GM18909 (cell line): ENCODE data around the gene NTSR1.

ENCODE experiments used
- ATAC-seq: cut with Tn5 transposase; IDR thresholded peaks from one replicate; pipeline ENCODE4 v1.9.1; 2021; ENCODE audit warnings: mild to moderate bottlenecking; ENCODE audit not compliant: unreplicated experiment, poor library complexity

NTSR1 gene

DNA sequence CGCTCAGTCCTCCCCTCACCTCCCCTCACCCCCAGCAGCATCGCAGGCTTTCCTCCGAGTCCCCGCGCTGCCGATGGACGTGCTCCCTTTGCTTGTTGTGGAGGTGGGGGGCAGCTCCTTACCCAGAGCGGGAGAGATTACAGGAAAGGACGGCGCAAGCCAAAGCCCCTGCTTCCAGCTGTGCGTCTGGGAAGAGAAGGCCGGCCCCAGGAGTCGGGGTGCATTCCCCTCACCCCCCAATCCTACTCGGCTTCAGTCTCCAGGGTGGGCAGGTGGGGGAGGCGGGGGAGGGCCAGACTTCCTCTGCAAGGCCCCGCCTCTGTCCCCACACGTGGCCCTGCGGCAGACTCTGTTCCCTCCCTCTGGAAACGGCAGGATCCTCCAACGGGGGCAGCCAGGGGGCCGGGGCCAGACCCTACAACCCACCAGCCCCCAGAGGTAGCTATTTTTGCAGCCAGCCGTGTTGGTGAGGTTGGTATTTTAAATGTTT is 43.6 kb downstream of the NTSR1 start:
- ATAC-seq: no peak

DNA sequence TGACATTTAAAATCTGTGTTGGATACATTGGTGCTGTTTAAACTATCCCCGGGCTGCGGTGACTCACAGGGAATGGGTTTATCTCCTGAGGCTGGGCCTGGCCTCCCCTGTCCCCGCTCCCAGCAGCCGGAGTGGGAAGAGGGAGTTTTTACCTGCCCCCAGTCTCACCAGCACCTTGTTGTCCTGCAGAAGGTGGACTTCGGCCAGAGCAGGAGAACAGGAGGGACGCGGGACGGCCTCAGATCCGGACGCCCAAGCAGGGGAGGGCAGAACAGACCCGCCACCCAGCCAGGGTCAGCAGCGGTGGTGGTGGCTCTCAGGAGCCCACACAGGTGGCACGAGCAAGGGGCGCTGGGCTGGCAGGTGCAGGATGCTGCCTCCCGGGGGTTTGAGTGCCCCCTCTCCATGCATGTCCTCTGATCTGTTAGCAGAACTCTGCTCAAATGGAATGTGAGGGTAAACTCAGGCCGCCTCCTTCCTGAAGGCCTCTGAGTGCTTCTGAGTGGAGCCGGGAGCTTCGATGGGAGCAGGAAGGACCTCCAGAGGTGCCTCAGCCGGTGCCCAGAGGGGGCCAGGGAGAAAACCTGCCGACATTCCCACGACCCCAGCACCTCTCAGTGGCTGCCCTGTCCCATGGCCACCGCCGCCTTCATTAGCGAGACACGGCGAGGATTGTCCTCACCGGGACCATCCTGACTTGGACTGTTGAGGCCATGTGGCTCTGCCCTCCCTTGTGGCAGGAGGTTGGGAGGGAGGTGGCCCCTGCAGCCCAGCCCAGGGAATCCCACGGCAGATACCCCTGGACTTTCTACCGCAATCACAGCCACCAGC is 44.2 kb downstream of the NTSR1 start:
- no peak for ATAC-seq

DNA sequence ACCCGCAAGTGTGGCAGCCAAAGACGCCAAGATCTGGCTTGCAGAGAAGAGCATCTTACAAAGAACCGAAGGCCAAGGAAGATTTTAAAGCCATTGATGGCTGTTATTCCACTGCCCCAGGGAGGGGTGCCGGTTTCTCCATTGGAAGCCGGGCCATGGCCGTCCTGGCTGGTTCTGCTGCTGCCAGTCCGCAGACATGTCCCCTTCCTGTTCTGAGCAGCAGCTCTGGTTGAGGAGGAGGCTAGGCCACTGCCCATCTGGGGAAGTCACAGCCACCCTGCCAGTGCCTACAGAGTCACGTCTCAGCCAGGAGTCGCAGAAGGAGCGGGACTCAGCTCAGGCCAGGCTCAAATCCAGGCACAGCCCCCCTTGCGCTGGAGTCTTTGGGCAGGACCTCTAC is 45.0 kb downstream of the NTSR1 start:
- no peak for ATAC-seq

DNA sequence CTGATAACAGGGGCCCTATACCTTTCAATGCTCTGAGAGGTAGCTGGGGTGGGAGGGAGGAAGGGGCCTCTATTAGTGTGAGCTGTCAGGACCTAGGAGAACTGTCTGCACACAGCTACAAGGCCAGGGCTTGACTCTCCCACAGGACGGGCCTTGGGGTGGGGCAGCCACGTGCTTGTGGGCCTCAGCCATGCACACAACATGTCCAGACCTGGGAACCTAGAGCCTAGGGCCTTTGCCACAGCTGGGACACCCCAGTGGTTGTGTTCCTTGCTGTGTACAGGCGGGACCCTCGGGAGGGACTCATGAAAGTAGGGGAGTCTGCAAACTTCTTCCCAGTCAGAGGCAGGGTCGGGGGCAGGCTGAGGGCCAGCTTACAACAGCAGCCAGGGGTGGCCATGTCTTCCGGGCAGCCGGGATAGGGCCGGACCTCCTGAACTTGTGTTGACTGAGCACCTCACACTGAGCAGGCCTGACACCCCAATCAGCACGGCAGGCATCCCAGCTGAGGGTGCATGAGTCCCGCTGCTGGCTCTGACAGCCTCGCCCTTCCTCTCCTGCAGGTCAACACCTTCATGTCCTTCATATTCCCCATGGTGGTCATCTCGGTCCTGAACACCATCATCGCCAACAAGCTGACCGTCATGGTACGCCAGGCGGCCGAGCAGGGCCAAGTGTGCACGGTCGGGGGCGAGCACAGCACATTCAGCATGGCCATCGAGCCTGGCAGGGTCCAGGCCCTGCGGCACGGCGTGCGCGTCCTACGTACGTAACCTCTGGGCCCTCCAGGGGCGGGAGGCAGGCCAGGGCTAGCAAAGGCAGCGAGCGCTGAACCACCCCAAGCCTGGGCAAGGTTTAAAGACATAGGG is 45.7 kb downstream of the NTSR1 start:
- no peak for ATAC-seq

DNA sequence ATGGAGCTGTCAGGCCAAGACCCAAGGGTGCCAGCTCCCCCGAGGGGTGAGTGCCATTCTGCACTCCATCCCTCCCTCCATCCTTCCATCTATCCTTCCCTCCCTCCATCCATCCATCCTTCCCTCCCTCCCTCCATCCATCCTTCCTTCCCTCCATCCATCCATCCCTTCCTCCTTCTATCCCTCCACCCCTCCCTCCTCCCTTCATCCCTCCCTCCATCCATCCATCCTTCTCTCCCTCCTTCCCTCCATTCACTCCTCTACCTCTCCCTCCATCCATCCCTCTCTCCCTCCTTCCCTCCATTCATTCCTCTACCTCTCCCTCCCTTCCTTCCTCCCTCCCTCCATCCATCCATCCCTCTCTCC is 46.3 kb downstream of the NTSR1 start:
- ATAC-seq: no peak

DNA sequence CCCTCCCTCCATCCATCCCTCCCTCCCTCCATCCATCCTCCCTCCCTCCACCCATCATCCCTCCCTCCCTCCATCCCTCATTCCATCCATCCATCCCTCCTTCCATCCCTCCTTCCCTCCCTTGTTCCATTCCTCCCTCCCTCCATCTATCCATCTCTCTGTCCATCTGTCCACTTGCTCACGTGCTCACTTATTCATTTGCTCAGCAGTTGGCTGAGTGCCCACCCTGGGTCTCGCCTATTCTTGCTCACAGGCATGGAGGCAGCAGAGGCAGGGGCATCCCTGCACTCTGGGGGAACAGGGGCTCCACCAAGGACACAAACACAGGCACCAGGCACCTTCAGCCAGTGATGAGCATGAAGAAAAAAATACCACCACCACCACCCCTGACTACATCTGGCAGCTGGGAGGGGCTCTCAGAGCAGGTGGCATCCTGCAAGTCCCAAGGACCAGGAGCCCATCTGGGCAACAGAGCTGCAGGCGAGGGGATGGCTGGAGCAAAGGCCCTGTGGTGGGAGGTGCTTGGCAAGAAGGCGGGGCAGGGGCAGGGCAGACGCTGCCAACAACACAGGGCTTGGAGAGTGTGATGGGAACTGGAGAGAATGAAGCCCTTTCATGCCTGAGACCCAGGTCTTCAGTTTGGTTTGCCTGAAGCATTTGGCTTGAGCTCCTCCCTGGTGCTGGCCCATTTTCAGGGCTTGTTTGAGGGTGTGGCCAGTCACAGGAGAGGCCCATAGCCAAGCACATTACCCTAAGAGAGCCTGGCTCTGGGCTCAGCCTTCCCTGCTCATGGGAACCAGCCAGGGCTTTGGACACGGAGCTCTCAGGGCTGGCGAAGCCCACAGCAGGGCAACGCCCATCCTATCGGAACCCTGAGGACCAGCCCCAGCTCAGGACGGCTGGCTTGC is 47.4 kb downstream of the NTSR1 start:
- no peak for ATAC-seq

DNA sequence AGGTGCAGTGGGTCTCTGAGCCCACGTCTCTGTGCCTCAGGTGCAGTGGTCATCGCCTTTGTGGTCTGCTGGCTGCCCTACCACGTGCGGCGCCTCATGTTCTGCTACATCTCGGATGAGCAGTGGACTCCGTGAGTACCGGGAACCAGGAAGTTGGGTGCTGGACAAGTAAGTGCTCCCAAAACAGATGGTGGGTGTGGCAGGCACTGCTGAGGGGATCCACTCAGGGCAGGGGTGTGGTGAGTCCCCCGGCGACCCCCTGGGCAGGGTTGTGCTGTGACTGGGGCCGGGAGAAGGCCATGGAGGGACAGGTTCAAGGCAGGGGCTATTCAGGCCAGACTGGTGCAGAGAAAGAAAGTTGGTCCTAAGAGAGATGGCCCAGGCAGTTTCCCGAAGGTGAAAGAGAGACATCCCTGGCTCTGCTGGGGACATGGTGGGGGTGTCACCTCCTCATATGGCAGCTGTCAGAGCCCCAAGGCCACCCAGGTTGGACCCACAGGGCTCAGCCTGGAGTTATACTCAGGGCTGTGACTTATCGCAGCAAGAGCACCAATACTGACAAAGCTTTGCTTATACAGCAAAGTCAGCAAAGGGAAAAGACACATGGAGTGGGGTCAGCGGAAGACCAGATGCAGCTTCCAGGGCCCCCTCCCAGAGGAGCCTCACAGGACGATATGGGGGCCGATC is 49.7 kb downstream of the NTSR1 start:
- no peak for ATAC-seq

DNA sequence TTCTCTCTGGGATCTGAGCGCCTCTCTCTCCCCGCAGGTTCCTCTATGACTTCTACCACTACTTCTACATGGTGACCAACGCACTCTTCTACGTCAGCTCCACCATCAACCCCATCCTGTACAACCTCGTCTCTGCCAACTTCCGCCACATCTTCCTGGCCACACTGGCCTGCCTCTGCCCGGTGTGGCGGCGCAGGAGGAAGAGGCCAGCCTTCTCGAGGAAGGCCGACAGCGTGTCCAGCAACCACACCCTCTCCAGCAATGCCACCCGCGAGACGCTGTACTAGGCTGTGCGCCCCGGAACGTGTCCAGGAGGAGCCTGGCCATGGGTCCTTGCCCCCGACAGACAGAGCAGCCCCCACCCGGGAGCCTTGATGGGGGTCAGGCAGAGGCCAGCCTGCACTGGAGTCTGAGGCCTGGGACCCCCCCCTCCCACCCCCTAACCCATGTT is 51.4 kb downstream of the NTSR1 start:
- ATAC-seq: no peak

DNA sequence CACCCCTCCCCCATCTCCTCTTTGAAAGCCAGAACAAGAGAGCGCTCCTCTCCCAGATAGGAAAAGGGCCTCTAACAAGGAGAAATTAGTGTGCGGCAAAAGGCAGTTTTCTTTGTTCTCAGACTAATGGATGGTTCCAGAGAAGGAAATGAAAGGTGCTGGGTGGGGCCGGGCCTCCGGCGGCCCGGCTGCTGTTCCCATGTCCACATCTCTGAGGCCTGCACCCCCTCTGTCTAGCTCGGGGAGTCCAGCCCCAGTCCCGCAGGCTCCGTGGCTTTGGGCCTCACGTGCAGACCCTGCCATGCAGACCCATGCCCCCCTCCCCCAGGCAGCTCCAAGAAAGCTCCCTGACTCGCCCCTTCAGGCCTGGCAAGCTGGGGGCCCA is 51.8 kb downstream of the NTSR1 start:
- no peak for ATAC-seq

DNA sequence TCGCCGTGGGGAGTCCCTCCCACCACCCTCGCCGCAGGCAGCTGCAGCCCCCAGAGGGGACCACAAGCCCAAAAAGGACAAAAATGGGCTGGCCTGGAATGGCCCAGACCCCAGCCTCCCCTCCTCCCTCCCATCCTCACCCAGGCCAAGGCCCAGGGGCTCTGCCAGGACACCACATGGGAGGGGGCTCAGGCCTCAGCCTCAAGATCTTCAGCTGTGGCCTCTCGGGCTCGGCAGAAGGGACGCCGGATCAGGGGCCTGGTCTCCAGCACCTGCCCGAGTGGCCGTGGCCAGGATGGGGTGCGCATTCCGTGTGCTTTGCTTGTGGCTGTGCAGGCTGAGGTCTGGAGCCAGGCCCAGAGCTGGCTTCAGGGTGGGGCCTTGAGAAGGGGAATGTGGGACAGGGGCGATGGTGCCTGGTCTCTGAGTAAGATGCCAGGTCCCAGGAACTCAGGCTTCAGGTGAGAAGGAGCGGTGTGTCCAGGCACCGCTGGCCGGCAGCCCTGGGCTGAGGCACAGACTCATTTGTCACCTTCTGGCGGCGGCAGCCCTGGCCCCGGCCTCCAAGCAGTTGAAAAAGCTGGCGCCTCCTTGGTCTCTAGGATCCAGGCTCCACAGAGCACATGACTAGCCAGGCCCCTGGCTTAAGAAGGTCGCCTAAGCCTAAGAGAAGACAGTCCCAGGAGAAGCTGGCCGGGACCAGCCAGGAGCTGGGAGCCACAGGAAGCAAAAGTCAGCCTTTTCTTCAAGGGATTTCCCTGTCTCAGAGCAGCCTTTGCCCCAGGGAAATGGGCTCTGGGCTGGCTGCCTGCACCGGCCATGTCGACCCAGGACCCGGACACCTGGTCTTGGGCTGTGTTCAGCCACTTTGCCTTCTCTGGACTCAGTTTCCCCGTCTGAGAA is 52.5 kb downstream of the NTSR1 start:
- no peak for ATAC-seq

DNA sequence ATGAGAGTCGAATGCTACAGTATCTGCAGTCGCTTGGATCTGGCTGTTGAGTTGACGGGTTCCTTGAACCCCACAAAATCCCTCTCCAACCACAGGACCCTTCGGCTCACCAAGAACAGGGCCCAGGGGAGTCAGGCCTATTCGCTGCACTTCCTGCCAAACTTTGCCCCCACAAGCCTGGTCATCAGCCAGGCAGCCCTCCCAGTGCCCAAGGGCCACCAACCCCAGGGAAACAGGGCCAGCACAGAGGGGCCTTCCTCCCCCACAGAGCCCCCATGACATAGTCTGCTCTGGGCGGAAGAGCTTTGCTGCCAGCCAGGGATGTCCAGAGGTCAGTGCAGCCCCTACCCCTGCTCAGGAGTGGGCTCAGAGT is 53.1 kb downstream of the NTSR1 start:
- ATAC-seq: no peak

DNA sequence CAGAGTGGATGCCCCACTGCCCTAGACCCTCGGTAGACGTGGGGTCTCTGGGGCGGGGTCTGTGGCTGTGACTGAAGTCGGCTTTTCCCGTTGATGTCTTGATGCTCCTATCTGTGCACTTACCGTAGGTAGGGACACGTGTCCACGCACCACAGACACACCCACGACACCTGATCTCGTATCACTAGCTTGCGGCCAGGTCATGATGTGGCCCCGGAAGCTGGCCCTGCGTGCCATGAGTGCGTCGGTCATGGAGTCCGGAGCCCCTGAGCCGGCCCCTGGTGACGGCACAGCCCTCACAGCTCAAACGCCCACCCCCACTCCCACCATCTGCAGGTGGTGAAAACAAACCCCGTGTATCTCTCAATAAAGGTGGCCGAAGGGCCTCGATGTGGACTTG is 53.7 kb downstream of the NTSR1 start:
- ATAC-seq: no peak

DNA sequence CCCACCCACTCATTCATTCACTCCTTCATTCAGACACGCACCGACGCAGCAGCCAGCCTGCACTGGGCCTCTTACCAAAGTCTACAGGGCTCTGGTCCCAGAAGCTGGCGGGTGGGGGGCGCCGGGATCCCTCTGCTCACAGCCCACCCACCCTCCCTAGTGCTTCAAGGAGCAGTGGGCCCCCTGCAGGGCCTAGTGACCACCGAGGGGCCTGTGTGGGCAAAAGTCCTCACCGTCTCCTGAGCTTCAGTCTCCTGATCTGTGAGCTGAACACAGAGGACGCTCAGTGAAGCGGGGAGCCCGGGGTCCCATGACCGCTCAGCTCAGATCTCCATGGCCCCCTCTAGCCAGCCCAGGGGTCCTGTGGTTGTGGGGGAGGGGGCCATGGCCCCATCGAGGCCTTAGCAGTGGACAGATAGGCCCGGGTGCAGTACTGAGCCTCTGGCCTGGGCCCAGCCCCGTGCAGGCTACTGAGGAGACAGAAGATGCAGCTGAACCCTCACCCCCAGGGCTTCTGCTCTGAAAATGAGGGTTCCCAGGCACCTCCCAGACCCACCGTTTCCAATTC is 54.2 kb downstream of the NTSR1 start:
- ATAC-seq: no peak

DNA sequence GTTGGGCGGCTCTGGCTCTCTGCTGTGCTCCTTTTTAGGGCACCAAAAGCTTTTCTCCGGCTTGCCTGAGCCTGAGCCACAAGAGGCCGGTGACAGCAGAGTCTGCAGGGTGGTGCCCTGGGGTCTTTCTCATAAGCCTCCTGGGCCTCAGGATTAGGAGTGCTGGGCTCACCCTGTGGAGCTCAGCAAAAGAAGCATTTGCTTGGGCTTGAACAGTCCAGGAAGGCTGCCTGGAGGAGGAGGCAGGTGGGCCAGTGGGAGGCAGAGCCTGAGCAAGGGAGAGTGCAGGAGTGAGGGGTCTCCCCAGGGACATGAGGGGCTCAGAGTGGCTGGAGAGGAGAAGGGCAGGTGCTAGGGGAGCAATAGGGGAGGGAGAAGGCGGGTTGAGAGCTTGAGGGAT is 54.8 kb downstream of the NTSR1 start:
- no peak for ATAC-seq

DNA sequence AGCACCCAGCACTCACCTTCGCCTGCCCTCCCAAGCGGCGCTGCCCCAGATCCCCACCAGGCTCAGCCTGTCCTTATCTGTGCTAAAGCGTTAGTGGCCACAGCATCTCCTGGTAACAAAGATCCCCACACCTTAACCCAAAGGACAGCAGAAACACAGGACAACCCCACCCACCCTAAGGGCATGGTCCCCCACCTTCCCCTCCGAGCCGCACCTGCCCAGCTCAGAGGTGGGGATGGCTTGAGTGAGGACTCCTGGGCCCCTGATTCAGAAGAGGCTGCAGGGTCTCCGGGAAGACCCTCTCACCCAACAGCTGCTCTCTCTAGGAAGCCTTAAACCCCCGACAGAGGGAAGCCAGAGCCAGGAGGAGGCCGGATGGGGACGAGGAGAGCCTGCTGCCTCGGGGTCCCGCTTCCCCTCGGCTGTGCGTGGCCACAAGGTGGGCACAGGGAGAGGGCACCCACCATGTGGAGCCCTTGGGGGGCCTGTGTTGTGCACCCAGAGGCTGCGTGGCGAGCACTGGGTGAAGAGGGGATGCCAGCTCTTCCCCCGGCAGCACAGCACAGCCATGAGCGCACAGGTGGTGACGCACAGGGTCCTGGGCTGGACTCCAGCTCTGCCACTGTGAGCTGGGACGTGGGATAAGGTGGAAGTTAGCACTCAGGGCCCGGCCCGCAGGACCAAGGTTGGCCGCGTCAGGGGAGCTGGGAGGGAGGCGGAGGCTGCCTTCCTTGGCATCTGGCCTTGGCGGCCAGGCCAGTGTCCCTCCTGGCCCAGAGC is 55.7 kb downstream of the NTSR1 start:
- no peak for ATAC-seq

DNA sequence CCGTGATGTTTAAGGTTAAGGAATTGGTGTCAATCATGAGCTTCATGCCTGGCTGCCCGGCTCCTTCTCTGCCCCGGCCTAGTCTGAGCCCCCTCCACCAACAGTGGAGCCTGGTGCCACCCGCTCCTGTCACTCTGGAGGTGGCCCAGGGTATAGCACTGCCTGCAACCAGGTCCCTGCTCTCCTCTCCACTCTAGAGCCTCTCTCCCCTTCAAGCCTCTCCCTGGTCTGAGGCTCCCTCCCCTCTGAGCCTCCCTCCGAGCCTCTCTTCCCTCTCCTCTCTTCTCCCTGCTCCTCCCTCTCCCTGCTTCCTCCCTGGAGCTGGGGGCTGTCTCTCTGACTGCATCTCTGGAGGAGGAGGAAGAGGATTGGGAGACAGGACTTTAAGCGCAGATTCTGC is 56.4 kb downstream of the NTSR1 start:
- ATAC-seq: no peak

DNA sequence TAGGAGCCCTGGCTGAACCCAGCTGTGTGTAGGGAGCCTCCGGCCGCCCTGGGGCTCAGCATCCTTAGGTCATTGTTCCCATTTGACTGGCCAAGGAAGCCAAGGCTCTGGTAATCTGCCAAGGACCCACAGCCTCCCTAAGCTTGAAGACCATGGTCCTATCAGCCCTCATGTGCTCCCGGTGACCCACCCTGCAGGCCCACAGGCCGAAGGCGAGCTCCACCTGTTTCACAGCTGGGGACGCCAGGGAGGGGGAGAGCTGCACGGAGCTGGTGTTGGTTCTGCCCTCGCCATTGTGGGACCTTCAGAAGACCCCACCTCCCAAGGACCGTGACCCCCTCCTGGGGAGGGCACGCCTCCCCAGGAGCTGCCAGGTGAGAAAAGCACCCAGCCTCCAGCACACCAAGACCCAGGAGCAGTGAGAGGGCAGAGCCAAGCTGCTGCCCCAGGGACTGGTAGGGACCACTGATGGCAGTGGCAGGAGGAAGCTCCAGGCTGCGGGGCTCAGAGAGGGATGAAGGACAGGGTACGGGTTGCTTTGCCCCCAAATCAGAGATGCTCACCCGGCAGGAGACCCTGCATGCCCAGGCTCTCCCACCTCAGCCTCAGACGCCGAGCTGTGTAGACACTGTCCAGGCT is 56.9 kb downstream of the NTSR1 start:
- ATAC-seq: no peak
